Osteocyte (in vitro differentiated cells): ENCODE data around the gene SPAG9. TPM values are rescaled to one million over a fixed set of nuclear protein-coding genes. Genes with fewer than 3 reads are reported as not detected.
A peak's percentile ranks its signal among the peaks of the same experiment; 100 is the strongest.

ENCODE experiments used
- DNase-seq: peaks from one replicate; pipeline ENCODE4 v3.0.0; 2021; ENCODE audit warnings: mixed read lengths; ENCODE audit not compliant: unreplicated experiment; ENCODE audit errors: extremely low spot score
- H3K27ac Mint-ChIP-seq: one replicate; pipeline ENCODE4 v1.8.0; 2021; ENCODE audit warnings: mild to moderate bottlenecking, mixed read lengths; ENCODE audit not compliant: unreplicated experiment
- H3K27me3 Mint-ChIP-seq: one replicate; pipeline ENCODE4 v1.8.0; 2021; ENCODE audit warnings: mixed read lengths; ENCODE audit not compliant: unreplicated experiment
- H3K36me3 Mint-ChIP-seq: one replicate; pipeline ENCODE4 v1.8.0; 2021; ENCODE audit warnings: mixed read lengths; ENCODE audit not compliant: unreplicated experiment
- H3K4me1 Mint-ChIP-seq: one replicate; pipeline ENCODE4 v1.8.0; 2021; ENCODE audit warnings: mixed read lengths; ENCODE audit not compliant: unreplicated experiment
- H3K4me3 Mint-ChIP-seq: one replicate; pipeline ENCODE4 v1.8.0; 2021; ENCODE audit warnings: mild to moderate bottlenecking, moderate library complexity, mixed read lengths; ENCODE audit not compliant: unreplicated experiment
- H3K9me3 Mint-ChIP-seq: one replicate; pipeline ENCODE4 v1.8.0; 2021; ENCODE audit warnings: mixed read lengths; ENCODE audit not compliant: unreplicated experiment
- total RNA-seq: library from RNA; stranded (reverse); gene quantifications from 2 replicates; pipeline ENCODE4 v1.2.1, GENCODE V29; 2021
- TF ChIP-seq, protein P1 (sequence below): fragments of 200-600 bp; sonication (generic); IDR thresholded peaks from 2 replicates; pipeline ENCODE4 v1.5.0; 2021; ENCODE audit warnings: antibody characterized with exemption, mild to moderate bottlenecking, moderate library complexity

Gene SPAG9
- total RNA-seq, 1 donor from 2014 or later: 100 TPM

DNA sequence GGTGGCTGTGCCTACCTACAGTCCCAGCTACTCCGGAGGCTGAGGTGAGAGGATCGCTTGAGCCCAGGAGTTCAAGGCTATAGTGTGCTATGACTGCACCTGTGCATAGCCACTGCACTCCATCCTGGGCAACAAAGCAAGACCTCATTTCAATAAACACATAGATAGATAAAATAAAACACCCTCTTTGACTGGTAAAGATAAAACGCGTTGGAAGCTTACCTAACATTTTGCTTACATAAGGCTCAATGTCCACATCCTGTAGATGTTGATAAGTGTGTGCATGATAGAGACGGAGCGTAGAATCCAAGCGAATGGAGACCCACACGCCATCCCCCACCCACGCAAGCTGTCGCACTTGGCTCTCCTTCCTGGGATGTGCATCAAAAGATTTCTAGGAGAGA, 141.1 kb downstream of the SPAG9 start:
- H3K4me1 Mint-ChIP-seq: peaks cover 9% of the 10 kb centered on the region
- no peaks in the 10 kb centered on the region for H3K9me3 Mint-ChIP-seq

DNA sequence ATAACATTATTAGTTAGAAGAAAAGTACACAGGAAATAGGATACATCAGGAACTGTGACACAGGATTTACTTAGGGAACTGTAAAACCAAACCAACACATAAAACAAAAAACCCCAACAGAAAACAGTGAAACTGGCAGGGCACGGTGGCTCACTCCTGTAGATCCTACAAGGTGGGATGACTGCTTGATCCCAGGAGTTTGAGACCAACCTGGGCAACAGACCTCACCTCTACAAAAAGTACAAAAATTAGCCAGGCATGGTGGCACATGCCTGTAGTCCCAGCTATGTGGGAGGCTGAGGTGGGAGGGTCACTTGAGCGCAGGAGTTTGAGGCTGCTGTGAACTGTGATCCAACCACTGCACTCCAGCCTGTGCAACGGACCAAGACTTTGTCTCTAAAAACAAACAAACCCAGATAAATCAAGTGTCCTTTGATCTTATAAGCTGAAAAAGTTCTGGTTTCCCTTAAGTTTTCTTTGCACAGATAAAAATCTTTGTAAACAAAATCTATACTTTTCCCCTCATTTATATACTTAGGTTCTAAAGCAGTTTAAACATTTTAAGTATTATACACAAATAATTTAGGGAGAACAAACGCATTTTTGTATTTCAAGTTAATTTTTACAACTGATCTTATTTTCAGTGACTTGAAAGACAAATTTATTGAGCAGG, 143.0 kb downstream of the SPAG9 start:
- TF ChIP-seq, protein P1, sequence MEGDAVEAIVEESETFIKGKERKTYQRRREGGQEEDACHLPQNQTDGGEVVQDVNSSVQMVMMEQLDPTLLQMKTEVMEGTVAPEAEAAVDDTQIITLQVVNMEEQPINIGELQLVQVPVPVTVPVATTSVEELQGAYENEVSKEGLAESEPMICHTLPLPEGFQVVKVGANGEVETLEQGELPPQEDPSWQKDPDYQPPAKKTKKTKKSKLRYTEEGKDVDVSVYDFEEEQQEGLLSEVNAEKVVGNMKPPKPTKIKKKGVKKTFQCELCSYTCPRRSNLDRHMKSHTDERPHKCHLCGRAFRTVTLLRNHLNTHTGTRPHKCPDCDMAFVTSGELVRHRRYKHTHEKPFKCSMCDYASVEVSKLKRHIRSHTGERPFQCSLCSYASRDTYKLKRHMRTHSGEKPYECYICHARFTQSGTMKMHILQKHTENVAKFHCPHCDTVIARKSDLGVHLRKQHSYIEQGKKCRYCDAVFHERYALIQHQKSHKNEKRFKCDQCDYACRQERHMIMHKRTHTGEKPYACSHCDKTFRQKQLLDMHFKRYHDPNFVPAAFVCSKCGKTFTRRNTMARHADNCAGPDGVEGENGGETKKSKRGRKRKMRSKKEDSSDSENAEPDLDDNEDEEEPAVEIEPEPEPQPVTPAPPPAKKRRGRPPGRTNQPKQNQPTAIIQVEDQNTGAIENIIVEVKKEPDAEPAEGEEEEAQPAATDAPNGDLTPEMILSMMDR: no peak
- DNase-seq: no peak
- H3K4me3 Mint-ChIP-seq: no peak overlapping the region
- peaks cover 9% of the 10 kb centered on the region for H3K4me1 Mint-ChIP-seq
- peak overlapping the region; percentile 90 for H3K27ac Mint-ChIP-seq
- no peaks in the 10 kb centered on the region for H3K27me3 Mint-ChIP-seq
- H3K9me3 Mint-ChIP-seq: no peaks in the 10 kb centered on the region
- H3K36me3 Mint-ChIP-seq: peaks cover 65% of the 10 kb centered on the region

More for the DNA sequence above, 141.1 kb downstream of the SPAG9 start:
- H3K27ac Mint-ChIP-seq: no peak overlapping the region
- DNase-seq: no peak
- TF ChIP-seq, protein P1: no peak
- H3K27me3 Mint-ChIP-seq: no peaks in the 10 kb centered on the region
- H3K4me3 Mint-ChIP-seq: no peak overlapping the region
- peaks cover 60% of the 10 kb centered on the region for H3K36me3 Mint-ChIP-seq

DNA sequence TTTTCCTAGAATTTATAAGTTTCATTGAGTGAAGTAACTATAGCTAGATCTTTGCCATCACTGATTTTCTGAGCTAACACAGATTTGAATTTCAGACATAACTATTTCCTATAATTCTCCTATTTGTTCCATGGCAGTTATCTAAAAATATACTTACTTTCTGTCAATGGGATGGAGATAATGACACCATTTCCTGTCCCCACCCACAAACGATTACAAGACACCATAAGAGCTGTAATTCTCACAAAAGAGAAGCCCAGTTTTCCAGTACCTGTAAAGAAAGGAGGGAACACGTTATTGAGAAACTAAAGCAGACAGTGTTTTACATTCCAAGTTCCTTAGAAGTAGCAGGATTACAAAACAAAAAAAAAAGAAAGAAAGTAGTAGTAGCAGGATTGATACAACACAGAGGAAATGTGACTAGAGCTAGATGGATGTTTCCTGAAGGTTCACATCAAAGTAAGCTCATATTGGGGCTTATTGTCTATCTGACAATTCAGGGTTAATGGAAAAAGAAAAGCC, 143.7 kb downstream of the SPAG9 start:
- peaks cover 9% of the 10 kb centered on the region for H3K4me1 Mint-ChIP-seq
- H3K36me3 Mint-ChIP-seq: peaks cover 64% of the 10 kb centered on the region
- H3K27me3 Mint-ChIP-seq: no peaks in the 10 kb centered on the region
- H3K27ac Mint-ChIP-seq: peak overlapping the region; percentile 90
- no peak overlapping the region for H3K4me3 Mint-ChIP-seq
- no peaks in the 10 kb centered on the region for H3K9me3 Mint-ChIP-seq
- TF ChIP-seq, protein P1: no peak
- no peak for DNase-seq

DNA sequence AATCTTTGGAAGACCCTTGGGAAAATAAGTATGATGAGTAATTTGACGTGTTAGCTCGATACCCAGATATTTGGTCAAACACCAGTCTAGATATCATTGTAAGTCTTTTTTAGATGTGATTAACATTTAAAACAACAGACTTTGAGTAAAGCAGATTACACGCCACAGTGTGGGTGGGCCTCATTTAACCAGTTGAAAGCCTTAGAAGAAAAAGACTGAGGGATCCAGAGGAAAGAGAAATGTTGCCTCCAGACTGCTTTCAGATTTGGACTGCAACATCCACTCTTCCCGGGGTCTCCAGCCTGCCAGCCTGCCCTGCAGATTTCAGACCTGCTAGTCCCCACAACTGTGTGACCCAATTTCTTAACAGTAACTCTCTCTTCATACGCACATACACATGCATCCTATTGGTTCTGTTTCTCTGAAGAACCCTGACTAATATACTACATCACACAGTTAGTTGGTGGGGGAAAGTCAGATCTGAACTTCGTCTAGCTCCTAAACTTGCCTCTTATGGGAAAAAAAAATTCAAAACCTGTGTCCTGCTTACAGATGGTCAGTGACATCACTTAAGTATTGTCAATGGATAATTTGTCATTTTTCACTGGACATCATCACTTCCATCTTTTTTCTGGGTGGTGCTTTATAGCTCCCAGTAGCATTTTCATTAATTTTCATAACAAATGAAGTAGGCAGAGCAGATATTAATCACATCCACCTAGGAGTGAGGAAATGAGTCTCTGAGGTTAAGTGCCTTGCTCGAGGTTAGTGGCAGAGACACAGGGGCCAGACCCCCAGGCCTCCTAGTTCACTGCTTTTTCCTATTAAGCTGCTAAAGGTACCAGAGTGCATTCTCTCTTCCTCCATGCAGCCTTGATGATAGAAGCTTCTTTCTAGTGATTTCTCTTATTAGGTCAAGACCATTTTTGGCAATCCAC, 146.8 kb downstream of the SPAG9 start:
- TF ChIP-seq, protein P1: no peak
- peaks cover 9% of the 10 kb centered on the region for H3K4me1 Mint-ChIP-seq

DNA sequence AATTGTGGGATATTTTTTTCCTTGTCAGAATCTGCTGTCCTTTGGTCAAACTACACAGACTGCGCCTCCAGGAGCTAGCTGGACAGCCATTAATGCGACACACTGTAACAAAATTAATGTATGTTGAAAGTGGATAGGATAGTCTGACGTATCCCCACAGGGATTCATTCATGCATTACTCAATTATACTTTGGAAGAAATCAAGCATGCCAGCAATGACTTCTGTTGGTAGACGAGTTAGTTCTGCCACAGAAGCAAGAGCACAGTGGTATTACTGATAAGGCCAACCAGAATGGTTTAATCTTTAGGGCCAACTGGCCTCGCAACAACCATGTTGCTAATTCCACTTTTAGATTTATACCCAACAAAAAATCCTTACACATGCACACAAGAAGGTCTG, 148.1 kb downstream of the SPAG9 start:
- H3K27ac Mint-ChIP-seq: no peak overlapping the region
- no peak overlapping the region for H3K4me3 Mint-ChIP-seq
- H3K36me3 Mint-ChIP-seq: peaks cover 58% of the 10 kb centered on the region
- H3K27me3 Mint-ChIP-seq: no peaks in the 10 kb centered on the region
- DNase-seq: no peak
- peaks cover 13% of the 10 kb centered on the region for H3K4me1 Mint-ChIP-seq
- TF ChIP-seq, protein P1: no peak
- H3K9me3 Mint-ChIP-seq: no peaks in the 10 kb centered on the region

More for the DNA sequence above, 146.8 kb downstream of the SPAG9 start:
- no peak overlapping the region for H3K27ac Mint-ChIP-seq
- peaks cover 65% of the 10 kb centered on the region for H3K36me3 Mint-ChIP-seq
- H3K9me3 Mint-ChIP-seq: no peaks in the 10 kb centered on the region
- no peak for DNase-seq
- no peaks in the 10 kb centered on the region for H3K27me3 Mint-ChIP-seq
- no peak overlapping the region for H3K4me3 Mint-ChIP-seq
